Caco-2 (cell line): ENCODE results near the gene ANTKMT. TPM values are rescaled to one million over a fixed set of nuclear protein-coding genes. Genes with fewer than 3 reads are reported as not detected.

Experiments
- BruUV-seq: library from RNA; stranded (reverse); fragments of 400-500 nt; replicated peaks from 2 replicates; lab custom pipeline; 2021; lab: Mats Ljungman, UMichigan
- CTCF ChIA-PET: fragments of 300-600 bp; sonication (Branson Sonifier 250); formaldehyde crosslinking; loops from one replicate; lab custom pipeline; 2022; ENCODE audit warnings: antibody characterized with exemption; lab: Charles Lee
- POLR2A ChIA-PET: fragments of 300-600 bp; sonication (Branson Sonifier 250); formaldehyde crosslinking; loops from one replicate; lab custom pipeline; 2022; ENCODE audit warnings: antibody characterized with exemption; lab: Charles Lee
- DNase-seq, 2 experiments: peaks; one replicate each; pipeline versions ENCODE4 v3.0.0 to v3.0.0-alpha.2; 2020 to 2022
- H3K27me3 ChIP-seq: replicated peaks from 2 replicates; pipeline ENCODE4 v1.6.0; 2011; ENCODE audit warnings: low read length; ENCODE audit not compliant: control insufficient read depth, insufficient read depth
- H3K36me3 ChIP-seq: 2 replicates; pipeline ENCODE4 v1.5.1; 2011; ENCODE audit warnings: low read length; ENCODE audit not compliant: control insufficient read depth, insufficient read depth
- H3K4me1 ChIP-seq: fragments of 250-450 bp; sonication (Bioruptor Pico); 2 replicates; pipeline ENCODE4 v1.5.1; 2020; ENCODE audit warnings: mild to moderate bottlenecking
- H3K4me3 ChIP-seq: 2 replicates; pipeline ENCODE4 v1.5.1; 2011; ENCODE audit warnings: low read depth, mild to moderate bottlenecking, control low read depth, low read length
- H3K9me3 ChIP-seq: fragments of 250-450 bp; sonication (Bioruptor Pico); 2 replicates; pipeline ENCODE4 v1.5.1; 2020; ENCODE audit warnings: mild to moderate bottlenecking, moderate library complexity
- H3K27ac Mint-ChIP-seq: one replicate; pipeline ENCODE4 v1.8.0; 2022; ENCODE audit warnings: mixed read lengths; ENCODE audit not compliant: unreplicated experiment
- H3K27me3 Mint-ChIP-seq: one replicate; pipeline ENCODE4 v1.8.0; 2022; ENCODE audit warnings: mixed read lengths; ENCODE audit not compliant: insufficient read depth, unreplicated experiment
- H3K36me3 Mint-ChIP-seq: one replicate; pipeline ENCODE4 v1.8.0; 2022; ENCODE audit warnings: mild to moderate bottlenecking, mixed read lengths; ENCODE audit not compliant: insufficient read depth, unreplicated experiment
- H3K4me1 Mint-ChIP-seq: one replicate; pipeline ENCODE4 v1.8.0; 2022; ENCODE audit warnings: low read depth, mixed read lengths; ENCODE audit not compliant: unreplicated experiment
- H3K4me3 Mint-ChIP-seq: one replicate; pipeline ENCODE4 v1.8.0; 2022; ENCODE audit warnings: mild to moderate bottlenecking, moderate library complexity, mixed read lengths; ENCODE audit not compliant: unreplicated experiment
- H3K9me3 Mint-ChIP-seq: one replicate; pipeline ENCODE4 v1.8.0; 2022; ENCODE audit warnings: mixed read lengths; ENCODE audit not compliant: unreplicated experiment
- intact Hi-C: fragments of 100-400 bp; cut with micrococcal nuclease; formaldehyde crosslinking; loops from one replicate; pipeline ENCODE4 v1.10.0; 2022; ENCODE audit not compliant: unreplicated experiment
- total RNA-seq: library from RNA; stranded (reverse); gene quantifications from 2 replicates; pipeline ENCODE4 v1.2.3, GENCODE V29; 2022
- TF ChIP-seq, protein P1 (sequence below), 2 experiments: fragments of 200-600 bp in 1 of 2; IDR thresholded peaks; 1 replicate in 1 of 2; 2 replicates in 1 of 2; pipeline versions ENCODE4 v1.5.1 to v1.8.0; 2011 to 2022; ENCODE audit warnings: antibody characterized with exemption in 1 of 2, control low read depth in 1 of 2, inconsistent platforms in 1 of 2, low read depth in 1 of 2, low read length in 1 of 2, mild to moderate bottlenecking in 1 of 2, moderate library complexity in 1 of 2; ENCODE audit not compliant: insufficient read depth in 1 of 2, severe bottlenecking in 1 of 2, unreplicated experiment in 1 of 2

ANTKMT gene
- total RNA-seq, 1 experiment from 2014 or later = 42.6 TPM

DNA sequence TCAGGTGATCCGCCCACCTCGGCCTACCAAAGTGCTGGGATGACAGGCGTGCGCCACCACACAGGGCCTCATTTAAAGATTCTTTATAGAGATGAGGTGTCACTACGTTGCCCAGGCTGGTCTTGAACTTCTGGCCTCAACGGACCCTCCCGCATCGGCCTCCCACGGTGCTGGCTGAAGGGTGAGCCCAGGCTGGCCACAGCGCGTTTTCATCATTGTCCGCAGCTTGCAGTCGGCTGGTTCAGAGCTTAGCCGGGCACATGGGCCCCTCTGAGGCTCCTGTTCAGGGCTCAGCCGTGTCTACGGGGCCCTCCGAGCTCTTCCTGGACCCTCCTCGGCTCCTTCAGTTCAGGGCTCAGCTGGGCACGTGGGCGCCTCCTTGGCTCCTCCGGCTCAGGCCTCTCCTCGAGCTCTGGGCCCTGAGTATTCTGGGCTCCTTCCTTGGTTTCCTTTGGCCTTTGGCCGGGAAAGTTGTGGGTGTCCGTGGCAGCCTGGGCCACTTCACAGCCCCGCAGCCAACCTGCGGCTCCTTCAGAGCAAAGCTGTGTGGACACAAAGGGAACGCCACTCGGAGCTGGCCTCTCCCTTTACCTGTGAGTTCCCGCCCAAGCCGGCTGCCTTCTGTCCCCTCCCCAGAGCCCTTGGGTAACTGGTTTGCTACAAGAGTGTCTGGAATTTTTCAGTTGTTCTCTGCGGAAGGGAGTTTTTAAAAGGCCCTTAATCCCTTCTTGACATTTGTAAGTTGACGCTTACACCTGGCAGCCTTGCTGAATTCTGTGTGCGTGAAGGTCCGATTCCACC lies 38.4 kb downstream of the ANTKMT start:
- Histone ChIP-seq H3K36me3 (no peaks in the 10 kb centered on the region), H3K4me3 (no peak overlapping the region), H3K27me3 (no peaks in the 10 kb centered on the region), H3K4me1 (peaks cover 25% of the 10 kb centered on the region), H3K9me3 (no peaks in the 10 kb centered on the region)
- intact Hi-C loops = no loop called here
- H3K9me3 Mint-ChIP-seq = no peaks in the 10 kb centered on the region
- no TSS peak for BruUV-seq
- TF ChIP-seq, protein P1, sequence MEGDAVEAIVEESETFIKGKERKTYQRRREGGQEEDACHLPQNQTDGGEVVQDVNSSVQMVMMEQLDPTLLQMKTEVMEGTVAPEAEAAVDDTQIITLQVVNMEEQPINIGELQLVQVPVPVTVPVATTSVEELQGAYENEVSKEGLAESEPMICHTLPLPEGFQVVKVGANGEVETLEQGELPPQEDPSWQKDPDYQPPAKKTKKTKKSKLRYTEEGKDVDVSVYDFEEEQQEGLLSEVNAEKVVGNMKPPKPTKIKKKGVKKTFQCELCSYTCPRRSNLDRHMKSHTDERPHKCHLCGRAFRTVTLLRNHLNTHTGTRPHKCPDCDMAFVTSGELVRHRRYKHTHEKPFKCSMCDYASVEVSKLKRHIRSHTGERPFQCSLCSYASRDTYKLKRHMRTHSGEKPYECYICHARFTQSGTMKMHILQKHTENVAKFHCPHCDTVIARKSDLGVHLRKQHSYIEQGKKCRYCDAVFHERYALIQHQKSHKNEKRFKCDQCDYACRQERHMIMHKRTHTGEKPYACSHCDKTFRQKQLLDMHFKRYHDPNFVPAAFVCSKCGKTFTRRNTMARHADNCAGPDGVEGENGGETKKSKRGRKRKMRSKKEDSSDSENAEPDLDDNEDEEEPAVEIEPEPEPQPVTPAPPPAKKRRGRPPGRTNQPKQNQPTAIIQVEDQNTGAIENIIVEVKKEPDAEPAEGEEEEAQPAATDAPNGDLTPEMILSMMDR (IDR thresholded peaks at IDR 0.05; ENCODE audit: insufficient read depth in 1 of 2, low read depth in 1 of 2, low read length in 1 of 2, severe bottlenecking in 1 of 2, unreplicated experiment in 1 of 2) = no peak
- H3K4me3 Mint-ChIP-seq = no peak overlapping the region
- peak overlapping the region; percentile 50 for H3K27ac Mint-ChIP-seq
- POLR2A ChIA-PET = no interaction called here
- H3K27me3 Mint-ChIP-seq = no peaks in the 10 kb centered on the region
- no peaks in the 10 kb centered on the region for H3K4me1 Mint-ChIP-seq
- peak in 1 of 2 experiments; percentile 50 for DNase-seq
- H3K36me3 Mint-ChIP-seq = peaks cover 6% of the 10 kb centered on the region
- CTCF ChIA-PET = no interaction called here

DNA sequence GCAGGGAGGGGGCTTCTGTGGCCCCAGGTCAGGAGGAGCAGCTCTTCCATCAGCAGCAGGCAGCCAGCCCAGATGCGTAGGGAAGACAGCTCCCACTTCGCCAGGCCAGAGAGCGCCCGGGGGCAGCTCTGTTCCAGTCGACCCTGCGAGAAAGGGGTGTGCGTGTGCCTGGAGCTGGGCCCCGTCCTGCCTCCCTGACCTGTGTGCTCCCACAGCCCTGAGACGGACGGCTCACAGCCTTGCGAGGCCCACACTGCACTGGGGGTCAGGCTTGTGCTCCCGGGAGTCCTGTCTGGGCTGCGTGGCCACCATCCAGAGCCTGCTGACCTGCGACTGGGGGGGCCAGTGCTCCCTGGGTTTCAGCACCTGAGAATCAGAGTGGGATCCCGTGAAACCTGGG lies 39.1 kb downstream of the ANTKMT start:
- ChIA-PET POLR2A (no interaction called here), CTCF (no interaction called here)
- no peak for DNase-seq
- H3K4me3 ChIP-seq = no peak overlapping the region
- no peaks in the 10 kb centered on the region for H3K4me1 Mint-ChIP-seq
- no peaks in the 10 kb centered on the region for H3K27me3 ChIP-seq
- no peaks in the 10 kb centered on the region for H3K27me3 Mint-ChIP-seq
- no peaks in the 10 kb centered on the region for H3K36me3 ChIP-seq
- peaks cover 6% of the 10 kb centered on the region for H3K36me3 Mint-ChIP-seq
- H3K9me3 Mint-ChIP-seq = no peaks in the 10 kb centered on the region
- no peak overlapping the region for H3K4me3 Mint-ChIP-seq
- no TSS peak for BruUV-seq
- TF ChIP-seq, protein P1 (IDR thresholded peaks at IDR 0.05; ENCODE audit: insufficient read depth in 1 of 2, low read depth in 1 of 2, low read length in 1 of 2, severe bottlenecking in 1 of 2, unreplicated experiment in 1 of 2) = no peak
- intact Hi-C loops = no loop called here
- H3K4me1 ChIP-seq = peaks cover 25% of the 10 kb centered on the region
- peak overlapping the region; percentile 50 for H3K27ac Mint-ChIP-seq
- no peaks in the 10 kb centered on the region for H3K9me3 ChIP-seq

DNA sequence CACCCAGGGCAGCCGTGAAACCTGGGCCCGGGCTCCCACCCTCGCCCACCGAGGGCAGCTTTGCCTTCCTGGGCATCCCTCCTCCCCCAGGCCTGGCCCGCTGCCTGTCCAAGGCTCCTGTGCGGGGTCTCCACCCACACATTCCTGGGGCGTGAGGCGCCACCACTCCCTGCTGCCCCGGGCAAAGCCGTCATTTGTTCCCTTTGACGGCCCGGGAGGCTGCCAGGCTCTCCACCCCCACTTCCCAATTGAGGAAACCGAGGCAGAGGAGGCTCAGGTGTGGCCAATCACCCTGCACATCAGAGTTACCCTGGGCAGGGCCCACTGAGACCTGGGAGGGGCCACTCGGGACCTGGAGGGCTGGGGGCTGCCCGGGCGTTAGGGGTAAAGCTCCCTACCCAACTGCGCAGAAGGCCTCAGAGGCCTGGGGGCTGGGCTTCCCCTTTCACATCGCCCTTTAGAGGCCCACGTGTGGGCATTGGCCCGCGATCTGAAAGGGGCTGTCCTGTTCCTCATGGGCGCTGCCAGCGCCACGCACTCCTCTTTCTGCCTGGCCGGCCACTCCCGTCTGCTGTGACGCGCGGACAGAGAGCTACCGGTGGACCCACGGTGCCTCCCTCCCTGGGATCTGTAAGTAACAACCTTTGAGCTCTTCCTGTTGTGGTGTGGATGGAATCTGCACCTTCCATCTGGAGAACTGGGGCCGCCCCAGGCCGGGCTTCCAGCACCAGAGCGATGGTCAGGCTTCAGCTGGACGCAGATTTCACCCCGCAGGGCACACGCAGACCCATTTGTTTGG lies 39.8 kb downstream of the ANTKMT start, which contains the start of gene MSLN:
Gene MSLN (plus strand): TSS at position 190 of the 799 bp plus-strand sequence. CDS start 1,947 bp downstream, outside the sequence.
- H3K9me3 ChIP-seq = no peaks in the 10 kb centered on the region
- POLR2A ChIA-PET = interaction anchor here (0.6 kb wide), 1 partner anchor 1668 kb away, joined by 5 read pairs; no protein-coding TSS in a partner anchor
- BruUV-seq = no TSS peak
- H3K4me3 Mint-ChIP-seq = no peak within 1 kb of the TSS
- H3K4me3 ChIP-seq = no peak within 1 kb of the TSS
- H3K27me3 Mint-ChIP-seq = no peaks in the 10 kb centered on the region
- peak within 1 kb of the TSS; percentile 50 for H3K27ac Mint-ChIP-seq
- TF ChIP-seq, protein P1 (IDR thresholded peaks at IDR 0.05; ENCODE audit: insufficient read depth in 1 of 2, low read depth in 1 of 2, low read length in 1 of 2, severe bottlenecking in 1 of 2, unreplicated experiment in 1 of 2) = no peak
- no peaks in the 10 kb centered on the region for H3K27me3 ChIP-seq
- DNase-seq = no peak
- H3K4me1 ChIP-seq = peaks cover 25% of the 10 kb centered on the region
- no peaks in the 10 kb centered on the region for H3K9me3 Mint-ChIP-seq
- H3K4me1 Mint-ChIP-seq = no peaks in the 10 kb centered on the region
- H3K36me3 ChIP-seq = no peaks in the 10 kb centered on the region
- CTCF ChIA-PET = no interaction called here
- intact Hi-C loops = no loop called here
- peaks cover 6% of the 10 kb centered on the region for H3K36me3 Mint-ChIP-seq
